Motor neuron (in vitro differentiated cells): Measurements from ENCODE around the gene MAP3K7CL. TPM values are rescaled to one million over a fixed set of nuclear protein-coding genes. Genes with fewer than 3 reads are reported as not detected.

Source experiments
- ATAC-seq, 8 experiments: fragments of 200-7000 bp; cut with Tn5 transposase; replicated peaks in 6 of 8; 2 replicates each; pipeline ENCODE4 v1.8.0; 2021; ENCODE audit warnings: mild to moderate bottlenecking in 8 of 8, moderate library complexity in 8 of 8
- H3K27ac ChIP-seq, 2 donors: fragments of 250-450 bp; sonication (Bioruptor Pico); 2 replicates each; pipeline ENCODE4 v1.9.0; 2021; ENCODE audit warnings: antibody characterized with exemption in 2 of 2, mild to moderate bottlenecking in 2 of 2, moderate library complexity in 1 of 2
- H3K4me1 ChIP-seq, 2 donors: fragments of 250-450 bp; sonication (Bioruptor Pico); replicated peaks in 1 of 2; 2 replicates each; pipeline ENCODE4 v1.6.1; 2021; ENCODE audit warnings: antibody characterized with exemption in 2 of 2, mild to moderate bottlenecking in 2 of 2, moderate library complexity in 1 of 2
- H3K4me3 ChIP-seq, 5 donors: fragments of 250-450 bp; sonication (Bioruptor Pico); 2 replicates each; pipeline ENCODE4 v1.9.0; 2021; ENCODE audit warnings: antibody characterized with exemption in 5 of 5, mild to moderate bottlenecking in 5 of 5, moderate library complexity in 4 of 5
- WGBS, 10 experiments: fragments of 450-650 bp; shearing (Covaris generic); methylation state at CpG; one replicate each; pipeline ENCODE4 v1.0.0; 2022; 5-methylcytosine and 5-hydroxymethylcytosine counted together
- in situ Hi-C, 9 experiments: fragments of 400-800 bp; cut with MboI; loops; one replicate each; pipeline ENCODE4 v1.15.0; 2021; ENCODE audit warnings: low sequenced_read_pairs in 9 of 9, low pct_unique_long_range_greater_than_20kb in 2 of 9; ENCODE audit not compliant: unreplicated experiment in 9 of 9
- total RNA-seq, 8 experiments: library from RNA; unstranded; fragments of 300-600 nt; gene quantifications; 2 replicates each; pipeline versions ENCODE4 v1.2.3 to v1.2.4, GENCODE V29; 2022

MAP3K7CL gene
- 10 to 100 TPM in 1 of 8 experiments, 1 to 10 TPM in 2, under 1 TPM in 5; 0.05 to 28.1 (median 0.63) TPM for total RNA-seq

GRCh38 chr21:29130270-29130969 is at the start of gene MAP3K7CL:
Gene MAP3K7CL (plus strand): TSS chr21:29130644. CDS start chr21:29133345, 2,701 bp downstream.
- in situ Hi-C loops, result no loop called here
- no peak within 1 kb of the TSS for H3K4me3 ChIP-seq
- WGBS, 10 experiments, result 18 to 94% (median 79%) methylated on average over 6 to 10 of the region's 12 CpGs; no CpG with 5 or more reads in 3 of the 10 experiments
- ATAC-seq, result peak in 2 of 8 experiments; percentile 93 to 96
- peaks cover 0 to 2% of the 10 kb centered on the region in 2 donors for H3K4me1 ChIP-seq
- no peak within 1 kb of the TSS for H3K27ac ChIP-seq

DNA sequence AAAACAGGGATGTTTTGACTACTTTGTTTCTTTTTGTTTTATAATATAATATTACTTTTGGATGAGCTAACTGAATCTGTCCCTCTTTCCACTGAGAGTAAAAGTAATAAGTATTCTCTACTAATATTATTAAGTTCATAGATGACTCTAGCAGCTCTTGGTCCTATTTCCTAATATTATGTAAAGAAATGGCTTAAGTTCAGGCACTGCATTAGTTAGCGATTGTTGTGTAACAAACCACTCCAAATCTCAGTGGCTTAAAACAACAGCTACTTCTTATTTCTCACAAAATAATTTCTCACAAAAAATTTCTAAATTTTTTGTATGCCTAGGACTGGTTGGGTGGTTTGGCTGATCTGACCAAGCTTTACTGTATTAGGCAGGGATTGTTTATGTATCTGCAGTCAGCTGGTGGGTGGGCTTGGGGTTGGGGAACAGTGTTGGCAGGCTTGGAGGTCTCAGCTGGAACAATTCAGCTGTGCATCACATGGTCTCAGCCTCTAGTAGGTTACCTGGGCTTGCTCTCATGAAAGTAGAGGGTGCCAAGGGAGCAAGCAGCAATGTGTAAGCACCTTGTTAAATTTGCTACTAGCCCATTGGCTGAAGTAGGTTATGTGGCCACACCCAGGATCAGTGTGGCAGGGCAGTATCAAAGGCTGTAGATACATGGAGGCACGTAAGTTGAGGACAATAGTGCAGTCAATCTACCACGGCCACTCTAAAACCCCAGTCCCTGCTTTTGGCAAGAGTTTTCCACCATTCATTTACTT is 48.2 kb upstream of the MAP3K7CL start:
- Histone ChIP-seq H3K27ac (no peak overlapping the region), H3K4me1 (peaks cover 3 to 7% of the 10 kb centered on the region in 2 donors), H3K4me3 (no peak overlapping the region)
- ATAC-seq, result no peak
- 67 to 100% (median 97%) methylated on average over 1 to 3 of the region's 3 CpGs; no CpG with 5 or more reads in 4 of the 10 experiments for WGBS, 10 experiments
- in situ Hi-C loops, result loop anchor here in 4 of 9 experiments (10.0 to 25.0 kb wide), 3 partner anchors 255 to 2005 kb away; no protein-coding TSS in a partner anchor

DNA sequence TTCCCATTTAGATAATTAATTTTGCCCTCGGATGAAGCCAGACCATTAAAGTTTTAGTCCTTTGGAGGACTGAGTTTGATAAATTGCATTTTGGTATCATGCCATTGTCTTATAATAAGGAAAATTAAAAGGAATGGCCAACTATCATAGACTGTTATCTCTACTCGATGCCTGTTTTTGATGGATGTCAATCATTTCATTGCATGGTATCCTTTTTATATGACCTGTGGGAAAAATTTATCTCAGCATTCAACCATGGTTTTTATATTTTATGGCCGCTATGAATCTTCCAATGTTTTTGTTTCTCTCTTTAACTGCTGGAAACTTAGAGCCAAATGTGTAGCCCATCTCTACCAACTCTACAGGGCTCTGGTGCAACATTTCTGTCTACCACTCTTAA is 47.1 kb upstream of the MAP3K7CL start:
- in situ Hi-C loops, result loop anchor here in 4 of 9 experiments (10.0 to 25.0 kb wide), 3 partner anchors 254 to 2004 kb away; no protein-coding TSS in a partner anchor
- peaks cover 3 to 7% of the 10 kb centered on the region in 2 donors for H3K4me1 ChIP-seq
- no peak overlapping the region for H3K4me3 ChIP-seq
- 69 to 100% (median 86%) methylated on average over 2 to 3 of the region's 3 CpGs; no CpG with 5 or more reads in 1 of the 10 experiments for WGBS, 10 experiments
- no peak for ATAC-seq
- no peak overlapping the region for H3K27ac ChIP-seq

DNA sequence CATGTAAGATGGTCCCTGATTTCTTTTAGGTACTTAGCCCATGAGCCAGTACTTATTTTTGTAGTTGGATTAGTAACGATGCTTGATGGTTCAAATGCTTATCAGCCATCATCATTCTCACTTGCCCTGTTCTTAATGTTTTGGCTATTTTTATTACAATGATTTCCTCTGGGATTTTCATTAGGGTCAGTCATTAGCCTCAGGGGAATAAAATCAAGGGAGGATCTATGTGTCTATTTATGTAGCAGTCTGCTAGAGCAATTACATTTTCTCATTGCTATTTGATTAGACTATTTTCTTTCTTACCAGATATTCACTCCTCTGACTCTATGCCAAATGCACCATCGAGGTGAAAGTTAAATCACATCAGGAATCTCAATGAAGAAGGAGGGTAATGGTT is 46.1 kb upstream of the MAP3K7CL start:
- Histone ChIP-seq H3K27ac (no peak overlapping the region), H3K4me3 (no peak overlapping the region), H3K4me1 (peaks cover 2 to 3% of the 10 kb centered on the region in 2 donors)
- 33 to 95% (median 76%) methylated on average over 1 to 2 of the region's 2 CpGs; no CpG with 5 or more reads in 2 of the 10 experiments for WGBS, 10 experiments
- ATAC-seq, result no peak
- in situ Hi-C loops, result loop anchor here in 4 of 9 experiments (10.0 to 25.0 kb wide), 3 partner anchors 253 to 2003 kb away; no protein-coding TSS in a partner anchor

DNA sequence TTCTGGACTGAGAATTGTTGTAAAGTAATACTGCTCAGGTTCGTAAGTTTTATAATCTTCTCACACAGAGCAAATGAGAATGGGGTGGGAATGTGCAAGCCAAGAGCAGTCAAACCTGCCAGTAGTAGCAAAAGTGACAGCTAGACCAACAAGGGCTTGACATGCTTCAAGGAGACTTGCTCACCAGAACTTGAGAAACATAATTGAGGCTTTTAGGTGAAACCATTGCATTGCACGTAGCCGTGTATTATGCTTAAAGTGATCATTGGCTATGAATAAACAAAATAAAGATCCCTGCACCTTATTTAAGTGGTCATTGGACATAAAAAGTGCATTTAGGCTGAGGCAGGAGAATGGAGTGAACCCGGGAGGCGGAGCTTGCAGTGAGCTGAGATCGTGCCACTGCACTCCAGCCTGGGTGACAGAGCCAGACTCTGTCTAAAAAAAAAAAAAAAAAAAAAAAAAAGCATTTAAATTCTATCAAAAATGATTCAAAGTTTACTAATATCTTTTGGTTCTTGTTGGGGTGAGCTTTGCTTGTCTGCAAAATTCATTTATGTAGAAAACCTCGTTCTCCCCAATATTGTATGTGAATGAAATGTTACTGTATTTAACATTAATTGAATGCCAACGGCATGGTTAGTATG is 45.2 kb upstream of the MAP3K7CL start:
- in situ Hi-C loops, result loop anchor here in 4 of 9 experiments (10.0 to 25.0 kb wide), 3 partner anchors 252 to 2002 kb away; no protein-coding TSS in a partner anchor
- ATAC-seq, result no peak
- peaks cover 0 to 3% of the 10 kb centered on the region in 2 donors for H3K4me1 ChIP-seq
- H3K4me3 ChIP-seq, result no peak overlapping the region
- WGBS, 10 experiments, result 65 to 100% (median 88%) methylated on average over 2 to 8 of the region's 8 CpGs
- no peak overlapping the region for H3K27ac ChIP-seq

GRCh38 chr21:29091033-29091432 is 39.4 kb upstream of the MAP3K7CL start:
- in situ Hi-C loops, result loop anchor here in 4 of 9 experiments (10.0 to 25.0 kb wide), 3 partner anchors 246 to 1996 kb away; no protein-coding TSS in a partner anchor
- Histone ChIP-seq H3K4me1 (no peaks in the 10 kb centered on the region), H3K27ac (no peak overlapping the region), H3K4me3 (no peak overlapping the region)
- peak in 1 of 8 experiments; percentile 12 for ATAC-seq
- WGBS, 10 experiments, result 11 to 100% (median 75%) methylated on average over 1 of the region's 1 CpG; no CpG with 5 or more reads in 1 of the 10 experiments

- 23 to 100% (median 83%) methylated on average over 1 to 7 of the region's 9 CpGs for whole genome bisulfite sequencing, 10 experiments
- no peak overlapping the region for H3K4me3 ChIP-seq
- in situ Hi-C loops, result loop anchor here in 4 of 9 experiments (10.0 to 25.0 kb wide), 3 partner anchors 245 to 1995 kb away; no protein-coding TSS in a partner anchor
- peak in 1 of 8 experiments; percentile 35 for ATAC-seq
- H3K4me1 ChIP-seq, result no peaks in the 10 kb centered on the region
- no peak overlapping the region for H3K27ac ChIP-seq
Measured at GRCh38 chr21:29092102-29092959, 38.1 kb upstream of the MAP3K7CL start.

GRCh38 chr21:29096218-29097015 is 34.0 kb upstream of the MAP3K7CL start:
- 65 to 100% (median 87%) methylated on average over 1 to 8 of the region's 8 CpGs; no CpG with 5 or more reads in 1 of the 10 experiments for WGBS, 10 experiments
- ATAC-seq, result no peak
- Histone ChIP-seq H3K4me1 (no peaks in the 10 kb centered on the region), H3K4me3 (no peak overlapping the region), H3K27ac (no peak overlapping the region)
- in situ Hi-C loops, result loop anchor here in 4 of 9 experiments (10.0 to 25.0 kb wide), 3 partner anchors 241 to 1991 kb away; no protein-coding TSS in a partner anchor

DNA sequence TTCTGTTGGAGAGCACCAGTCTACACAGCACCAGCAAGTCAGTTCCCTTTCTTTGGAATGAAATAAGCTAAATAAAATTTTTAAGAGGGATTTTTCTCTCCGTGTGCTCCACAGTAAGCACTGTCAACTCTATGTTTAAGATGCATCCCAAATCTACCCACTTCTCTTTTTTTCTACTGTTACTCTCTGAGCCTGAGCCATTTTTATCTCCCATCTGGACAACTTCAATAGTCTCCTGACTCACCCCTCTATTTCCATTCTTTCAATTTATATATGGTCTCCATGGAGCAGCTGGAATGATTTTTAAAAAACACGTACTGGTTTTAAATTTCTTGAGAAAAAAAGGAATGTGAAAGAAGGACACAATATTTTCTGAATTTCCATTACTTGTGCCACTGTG is 32.3 kb upstream of the MAP3K7CL start:
- no peak for ATAC-seq
- no peaks in the 10 kb centered on the region for H3K4me1 ChIP-seq
- H3K4me3 ChIP-seq, result no peak overlapping the region
- in situ Hi-C loops, result loop anchor here in 4 of 9 experiments (10.0 to 25.0 kb wide), 3 partner anchors 239 to 1989 kb away; no protein-coding TSS in a partner anchor
- 41 to 100% (median 81%) methylated on average over 1 to 2 of the region's 2 CpGs; no CpG with 5 or more reads in 1 of the 10 experiments for WGBS, 10 experiments
- no peak overlapping the region for H3K27ac ChIP-seq

DNA sequence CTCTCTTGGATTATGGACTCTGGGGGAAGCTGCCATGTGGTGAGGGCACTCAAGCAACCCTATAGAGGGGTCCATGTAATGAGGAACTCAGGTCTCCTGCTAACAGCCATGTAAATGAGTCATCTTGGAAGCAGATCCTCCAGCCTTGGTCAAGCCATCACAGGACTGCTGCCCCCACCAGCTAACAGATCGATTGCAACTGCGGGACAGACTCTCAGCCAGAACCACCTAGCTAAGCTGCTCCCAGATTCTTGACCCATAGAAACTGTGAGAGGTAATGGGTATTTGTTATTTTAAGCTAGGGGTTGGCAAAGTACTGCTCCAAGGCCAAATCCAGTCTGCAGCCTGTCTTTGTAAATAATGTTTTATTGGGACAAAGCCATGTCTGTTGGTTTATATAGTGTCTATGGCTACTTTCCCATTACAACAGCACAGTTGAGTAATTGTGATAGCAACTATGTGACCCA is 27.6 kb upstream of the MAP3K7CL start:
- no peak overlapping the region for H3K4me3 ChIP-seq
- no peak overlapping the region for H3K27ac ChIP-seq
- in situ Hi-C loops, result loop anchor here in 1 of 9 experiments (25.0 kb wide), 1 partner anchor 734 kb away; no protein-coding TSS in a partner anchor
- ATAC-seq, result no peak
- WGBS, 10 experiments, result 90 to 100% (median 100%) methylated on average over 1 to 2 of the region's 2 CpGs; no CpG with 5 or more reads in 4 of the 10 experiments
- H3K4me1 ChIP-seq, result no peaks in the 10 kb centered on the region

- Histone ChIP-seq H3K27ac (no peak overlapping the region), H3K4me1 (no peaks in the 10 kb centered on the region), H3K4me3 (no peak overlapping the region)
- 0 to 76% (median 57%) methylated on average over 1 to 7 of the region's 7 CpGs for WGBS, 10 experiments
- in situ Hi-C loops, result loop anchor here in 1 of 9 experiments (25.0 kb wide), 1 partner anchor 733 kb away; no protein-coding TSS in a partner anchor
- ATAC-seq, result no peak
Measured at GRCh38 chr21:29104239-29104708, 26.2 kb upstream of the MAP3K7CL start.
